ENCODE data around the gene TTBK1. TPM values are rescaled to one million over a fixed set of nuclear protein-coding genes. Genes with fewer than 3 reads are reported as not detected.

Gene TTBK1
- polyA plus RNA-seq, 3 donors from 2014 or later, result not detected

DNA sequence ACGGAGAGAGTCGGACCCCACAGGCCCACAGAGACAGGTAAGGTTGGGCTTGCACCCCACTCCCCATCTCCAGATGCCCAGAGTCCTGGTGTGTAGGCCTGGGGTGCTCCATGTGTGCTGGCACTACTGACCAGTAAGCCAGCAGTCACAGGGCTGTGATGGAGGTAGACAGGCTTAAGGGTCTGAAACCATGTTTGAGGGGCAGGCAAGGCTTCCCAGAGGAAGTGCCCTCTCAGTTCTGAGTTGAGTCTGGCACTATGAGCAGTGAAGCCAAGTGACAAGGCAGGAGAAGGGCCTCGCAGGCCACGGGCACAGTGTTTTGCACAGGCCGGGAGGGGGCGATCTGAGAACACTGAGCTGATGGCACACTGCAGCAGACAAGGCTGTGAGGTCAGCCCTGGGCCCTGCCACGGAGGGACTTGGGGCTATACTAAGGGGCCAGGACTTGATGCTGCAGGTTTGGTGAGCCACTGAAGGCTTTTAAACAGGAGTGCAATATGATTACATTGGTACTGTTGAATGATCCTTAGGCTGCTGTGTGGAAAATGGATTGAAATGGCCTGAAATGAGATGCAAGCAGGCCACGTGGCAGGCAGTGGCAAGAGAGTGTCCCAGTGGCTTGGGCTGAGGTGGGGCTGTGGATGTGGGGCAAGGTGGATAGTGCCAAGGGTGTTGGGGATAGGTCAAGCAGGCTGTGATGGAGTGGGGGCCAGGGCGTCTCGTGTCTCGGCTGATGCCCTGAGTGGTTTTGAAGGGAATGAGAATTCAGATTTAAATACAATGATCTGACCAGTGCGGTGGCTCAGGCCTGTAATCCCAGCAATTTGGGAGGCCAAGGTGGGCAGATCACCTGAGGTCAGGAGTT is 20.3 kb downstream of the TTBK1 start:
- peaks cover 0 to 9% (median 0%) of the 10 kb centered on the region in 3 donors for H3K36me3 Mint-ChIP-seq
- H3K4me3 Mint-ChIP-seq, result no peak overlapping the region
- peaks cover 3 to 7% (median 7%) of the 10 kb centered on the region in 3 donors for H3K27me3 Mint-ChIP-seq (ENCODE audit: low read depth in 3 of 3)
- H3K9me3 Mint-ChIP-seq, result no peaks in the 10 kb centered on the region
- peak overlapping the region in 1 of 6 donors; percentile 18 for H3K27ac Mint-ChIP-seq
- H3K4me1 Mint-ChIP-seq, result peaks cover 0 to 4% of the 10 kb centered on the region in 2 donors
- peak; percentile 58 to 65 (median 63) for DNase-seq

GRCh38 chr6:43264599-43265145 is 21.4 kb downstream of the TTBK1 start:
- DNase-seq, result no peak
- Mint-ChIP-seq H3K4me1 (peaks cover 8 to 9% of the 10 kb centered on the region in 2 donors), H3K27me3 (ENCODE audit: low read depth in 3 of 3) (peaks cover 5 to 11% (median 9%) of the 10 kb centered on the region in 3 donors), H3K9me3 (no peaks in the 10 kb centered on the region), H3K36me3 (peaks cover 0 to 9% (median 0%) of the 10 kb centered on the region in 3 donors), H3K27ac (no peak overlapping the region), H3K4me3 (no peak overlapping the region)

DNA sequence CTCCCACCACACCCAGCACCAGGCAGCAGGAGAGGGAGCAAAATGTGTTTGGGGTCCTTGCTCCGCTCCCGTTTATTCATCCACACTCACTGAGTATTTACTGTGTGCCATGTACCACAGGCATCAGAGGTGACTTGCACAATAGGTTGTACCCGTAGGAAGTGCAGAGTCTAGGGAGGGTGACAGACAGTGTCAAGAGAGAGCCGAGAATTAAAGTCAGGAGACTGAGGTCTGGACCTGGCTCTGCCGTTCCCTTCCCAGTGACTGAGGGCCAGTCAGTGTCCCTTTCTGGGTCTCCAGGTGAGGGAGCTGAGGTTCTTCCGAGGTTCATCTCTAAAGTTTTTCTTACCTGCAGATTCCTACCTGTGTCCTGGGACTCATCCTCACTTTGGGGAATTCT is 22.3 kb downstream of the TTBK1 start:
- Mint-ChIP-seq H3K4me1 (peaks cover 8 to 12% of the 10 kb centered on the region in 2 donors), H3K4me3 (no peak overlapping the region), H3K36me3 (peaks cover 0 to 9% (median 0%) of the 10 kb centered on the region in 3 donors), H3K27ac (no peak overlapping the region), H3K27me3 (ENCODE audit: low read depth in 3 of 3) (peaks cover 7 to 15% (median 11%) of the 10 kb centered on the region in 3 donors), H3K9me3 (no peaks in the 10 kb centered on the region)
- no peak for DNase-seq

DNA sequence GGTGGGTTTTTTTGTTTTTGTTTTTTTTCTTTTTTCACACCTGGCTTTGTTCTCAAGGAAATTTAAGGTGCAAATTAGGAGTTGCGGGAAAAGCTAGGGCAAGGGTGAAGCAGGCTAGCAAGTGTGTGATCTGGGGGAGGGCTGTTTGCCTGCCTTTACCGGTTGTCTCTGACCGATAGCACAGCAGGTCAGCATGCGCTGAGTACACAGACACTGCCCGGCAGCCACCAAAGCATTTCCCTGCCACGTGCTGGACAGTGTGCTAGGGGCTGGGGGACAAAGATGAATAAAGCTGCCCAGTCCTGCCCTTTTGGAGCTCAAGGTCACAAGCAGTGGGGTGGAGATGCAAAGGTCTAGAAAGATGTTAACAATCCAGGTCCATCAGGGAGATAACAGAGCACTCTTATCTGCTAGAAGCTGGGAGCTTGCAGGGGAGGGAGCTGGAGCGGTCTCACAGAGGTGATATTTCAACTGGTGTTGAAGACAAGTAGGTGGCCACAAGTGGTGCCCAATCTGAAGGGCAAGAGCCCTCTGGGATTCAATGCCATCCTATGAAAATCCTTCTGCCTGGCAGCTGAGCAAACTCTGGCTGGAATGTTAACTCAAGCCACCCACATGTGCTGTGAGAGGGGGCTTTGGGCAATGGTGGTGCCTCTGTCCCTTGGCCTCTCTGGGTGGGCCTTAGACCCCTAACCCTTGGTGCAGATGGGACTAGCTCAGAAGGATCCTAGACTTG is 24.5 kb downstream of the TTBK1 start:
- Mint-ChIP-seq H3K27ac (no peak overlapping the region), H3K36me3 (peaks cover 0 to 5% (median 0%) of the 10 kb centered on the region in 3 donors), H3K4me1 (peaks cover 8 to 12% of the 10 kb centered on the region in 2 donors), H3K4me3 (peak overlapping the region in 1 of 5 donors; percentile 7), H3K27me3 (ENCODE audit: low read depth in 3 of 3) (peaks cover 7 to 18% (median 13%) of the 10 kb centered on the region in 3 donors), H3K9me3 (no peaks in the 10 kb centered on the region)
- no peak for DNase-seq

DNA sequence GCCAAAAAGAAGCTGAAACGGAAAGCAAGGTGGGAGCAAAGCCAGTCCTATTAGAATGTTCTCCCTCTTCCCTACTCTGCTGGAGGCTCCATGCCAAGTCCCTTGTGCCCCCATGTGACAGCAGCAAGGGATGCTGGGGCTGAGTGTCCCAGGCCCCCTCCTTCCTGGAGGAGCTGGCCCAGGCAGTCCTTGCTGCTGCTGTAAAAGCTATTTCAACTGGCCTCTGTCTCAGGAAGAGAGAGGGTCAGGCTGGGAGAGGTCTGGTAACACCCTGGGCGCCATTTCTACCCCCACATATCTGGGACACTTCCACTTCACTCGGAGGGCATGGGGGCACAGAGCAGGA is 25.0 kb downstream of the TTBK1 start:
- Mint-ChIP-seq H3K27me3 (ENCODE audit: low read depth in 3 of 3) (peaks cover 7 to 18% (median 13%) of the 10 kb centered on the region in 3 donors), H3K4me1 (peaks cover 8 to 12% of the 10 kb centered on the region in 2 donors), H3K9me3 (no peaks in the 10 kb centered on the region), H3K4me3 (peak overlapping the region in 1 of 5 donors; percentile 81), H3K36me3 (peaks cover 0 to 5% (median 0%) of the 10 kb centered on the region in 3 donors), H3K27ac (no peak overlapping the region)
- DNase-seq, result no peak

DNA sequence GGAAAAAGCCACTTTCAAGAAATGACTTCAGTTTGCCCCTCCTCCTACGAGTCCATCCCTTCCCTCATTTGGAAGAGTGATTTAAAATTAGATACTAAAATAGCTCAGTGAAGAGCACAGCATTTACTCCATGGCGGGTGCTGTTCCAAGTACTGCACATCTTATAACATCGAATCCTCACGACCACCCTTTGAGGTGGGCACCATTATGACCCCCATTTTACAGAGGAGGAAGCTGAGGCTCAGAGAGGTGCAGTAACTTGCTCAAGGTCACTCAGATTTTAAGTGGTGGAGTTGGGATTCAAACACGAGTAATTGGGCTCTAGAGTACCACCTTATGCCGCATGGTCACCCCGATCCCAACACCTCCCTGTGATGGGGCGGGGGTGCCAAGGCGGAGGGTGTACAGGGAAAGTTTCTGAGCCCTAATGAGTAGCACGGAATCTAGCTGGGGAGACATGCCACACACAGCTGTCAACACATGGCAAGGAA is 25.5 kb downstream of the TTBK1 start:
- Mint-ChIP-seq H3K27ac (no peak overlapping the region), H3K4me1 (peaks cover 8 to 10% of the 10 kb centered on the region in 2 donors), H3K36me3 (peaks cover 0 to 5% (median 0%) of the 10 kb centered on the region in 3 donors), H3K4me3 (peak overlapping the region; percentile 74 to 81 (median 81)), H3K27me3 (ENCODE audit: low read depth in 3 of 3) (peaks cover 7 to 15% (median 10%) of the 10 kb centered on the region in 3 donors), H3K9me3 (no peaks in the 10 kb centered on the region)
- no peak for DNase-seq

- H3K27me3 Mint-ChIP-seq (ENCODE audit: low read depth in 3 of 3), result peaks cover 7 to 15% (median 12%) of the 10 kb centered on the region in 3 donors
Measured at GRCh38 chr6:43269273-43270007, 26.2 kb downstream of the TTBK1 start.

GRCh38 chr6:43271103-43271815 is 28.0 kb downstream of the TTBK1 start:
- H3K36me3 Mint-ChIP-seq, result peaks cover 0 to 5% (median 0%) of the 10 kb centered on the region in 3 donors
- peaks cover 14 to 22% of the 10 kb centered on the region in 2 donors for H3K4me1 Mint-ChIP-seq
- no peak for DNase-seq
- peak overlapping the region in 2 of 5 donors; percentile 18 to 38 for H3K4me3 Mint-ChIP-seq
- no peaks in the 10 kb centered on the region for H3K9me3 Mint-ChIP-seq
- H3K27ac Mint-ChIP-seq, result no peak overlapping the region
- peaks cover 7 to 15% (median 10%) of the 10 kb centered on the region in 3 donors for H3K27me3 Mint-ChIP-seq (ENCODE audit: low read depth in 3 of 3)

More at GRCh38 chr6:43269273-43270007, 26.2 kb downstream of the TTBK1 start:
- Mint-ChIP-seq H3K36me3 (peaks cover 0 to 5% (median 0%) of the 10 kb centered on the region in 3 donors), H3K27ac (peak overlapping the region in 1 of 6 donors; percentile 64), H3K4me1 (peaks cover 8 to 14% of the 10 kb centered on the region in 2 donors), H3K9me3 (no peaks in the 10 kb centered on the region), H3K4me3 (peak overlapping the region; percentile 74 to 81 (median 81))
- peak; percentile 31 to 42 (median 37) for DNase-seq

DNA sequence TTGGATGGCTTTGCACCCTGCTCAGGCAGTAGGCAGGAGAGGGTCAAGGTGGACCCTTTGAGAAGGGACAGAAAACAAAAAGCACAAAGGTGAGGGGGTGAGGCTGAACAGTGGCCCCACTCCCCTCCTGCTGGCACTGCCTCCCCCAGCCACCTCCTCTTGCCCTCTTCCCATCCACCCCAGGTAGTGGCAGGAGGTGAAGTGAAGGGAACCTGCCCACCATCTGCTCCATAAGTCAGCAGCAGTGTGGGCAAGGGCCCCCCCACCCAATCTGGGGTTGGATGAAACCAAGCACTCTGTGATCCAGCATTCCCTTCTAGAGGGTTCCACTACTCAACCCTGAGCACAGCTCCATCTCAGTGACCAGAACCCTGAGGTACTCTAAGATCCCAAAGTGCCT is 28.7 kb downstream of the TTBK1 start:
- Mint-ChIP-seq H3K4me1 (peaks cover 21 to 23% of the 10 kb centered on the region in 2 donors), H3K27ac (no peak overlapping the region), H3K9me3 (no peaks in the 10 kb centered on the region), H3K36me3 (peaks cover 0 to 5% (median 0%) of the 10 kb centered on the region in 3 donors), H3K4me3 (no peak overlapping the region), H3K27me3 (ENCODE audit: low read depth in 3 of 3) (peaks cover 7 to 16% (median 10%) of the 10 kb centered on the region in 3 donors)
- no peak for DNase-seq

- Mint-ChIP-seq H3K27ac (no peak overlapping the region), H3K9me3 (no peaks in the 10 kb centered on the region), H3K4me3 (peak overlapping the region in 2 of 5 donors; percentile 12 to 15), H3K4me1 (peaks cover 25 to 34% of the 10 kb centered on the region in 2 donors), H3K36me3 (no peaks in the 10 kb centered on the region), H3K27me3 (ENCODE audit: low read depth in 3 of 3) (peaks cover 9 to 21% (median 12%) of the 10 kb centered on the region in 3 donors)
- DNase-seq, result no peak
Measured at GRCh38 chr6:43273707-43274106, 30.4 kb downstream of the TTBK1 start.

GRCh38 chr6:43274127-43274915 is 31.0 kb downstream of the TTBK1 start:
- peaks cover 19 to 29% of the 10 kb centered on the region in 2 donors for H3K4me1 Mint-ChIP-seq
- peak overlapping the region; percentile 68 to 74 (median 71) for H3K4me3 Mint-ChIP-seq
- peaks cover 8 to 19% (median 9%) of the 10 kb centered on the region in 3 donors for H3K27me3 Mint-ChIP-seq (ENCODE audit: low read depth in 3 of 3)
- DNase-seq, result no peak
- H3K27ac Mint-ChIP-seq, result no peak overlapping the region
- no peaks in the 10 kb centered on the region for H3K36me3 Mint-ChIP-seq
- H3K9me3 Mint-ChIP-seq, result no peaks in the 10 kb centered on the region

Data from immature natural killer cell (primary cell).